GM04504 (cell line): ENCODE data around the gene PSMC5.
"Not testable (repeated sequence)": the region's sequence is repeated elsewhere in the genome, so short reads cannot be mapped to it uniquely, and the experiment has no call there.

Experiments used
- DNase-seq: peaks from one replicate; pipeline ENCODE4 v3.0.0-alpha.2; 2012; ENCODE audit warnings: low read depth

Gene PSMC5

GRCh38 chr17:63827002-63827800 lies at the start of gene PSMC5, which contains the start of gene FTSJ3:
PSMC5 (plus strand) TSS chr17:63827431; CDS start chr17:63827491, 60 bp downstream.
FTSJ3 (minus strand) TSS chr17:63827663; CDS start chr17:63826902, 761 bp downstream.
- DNase-seq: peak; percentile 88

DNA sequence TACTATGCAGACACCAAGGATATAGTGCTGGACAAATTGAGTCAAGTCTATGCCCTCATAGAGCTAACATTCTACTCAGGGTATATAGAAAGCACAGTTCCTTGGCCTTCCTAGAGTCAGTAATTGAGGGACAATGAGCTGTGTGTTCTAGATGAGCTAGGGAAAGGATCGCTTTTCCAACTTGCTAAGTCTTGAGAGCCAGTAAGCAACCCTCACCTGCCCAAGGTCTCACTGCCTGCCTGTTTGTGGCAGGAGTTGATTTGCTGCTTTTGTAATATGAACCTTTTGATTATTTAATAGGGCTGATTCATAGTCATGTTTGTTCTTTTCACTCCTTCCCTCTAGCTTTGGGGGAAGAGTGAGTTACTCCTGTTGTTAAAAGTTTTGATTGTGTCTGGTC lies 46.7 kb upstream of the PSMC5 start:
- no peak for DNase-seq

GRCh38 chr17:63780928-63781327 lies 46.3 kb upstream of the PSMC5 start:
- DNase-seq: no peak

DNA sequence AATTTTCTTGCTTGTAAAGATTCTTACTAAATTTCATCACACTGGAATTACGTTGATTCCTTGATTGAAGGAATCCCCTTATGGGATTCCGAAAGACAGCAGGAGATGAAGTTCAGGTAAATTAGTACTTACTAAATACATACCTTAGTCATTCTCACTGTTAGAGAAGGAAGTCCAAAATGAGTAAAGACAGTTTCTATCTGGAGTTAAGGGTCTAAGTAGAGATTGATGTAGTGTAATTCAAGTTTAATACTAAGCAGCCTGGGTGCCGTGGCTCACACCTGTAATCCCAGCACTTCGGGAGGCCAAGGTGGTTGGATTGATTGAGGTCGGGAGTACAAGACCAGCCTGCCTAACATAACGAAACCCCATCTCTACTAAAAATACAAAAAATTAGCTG lies 43.7 kb upstream of the PSMC5 start:
- DNase-seq: no peak

DNA sequence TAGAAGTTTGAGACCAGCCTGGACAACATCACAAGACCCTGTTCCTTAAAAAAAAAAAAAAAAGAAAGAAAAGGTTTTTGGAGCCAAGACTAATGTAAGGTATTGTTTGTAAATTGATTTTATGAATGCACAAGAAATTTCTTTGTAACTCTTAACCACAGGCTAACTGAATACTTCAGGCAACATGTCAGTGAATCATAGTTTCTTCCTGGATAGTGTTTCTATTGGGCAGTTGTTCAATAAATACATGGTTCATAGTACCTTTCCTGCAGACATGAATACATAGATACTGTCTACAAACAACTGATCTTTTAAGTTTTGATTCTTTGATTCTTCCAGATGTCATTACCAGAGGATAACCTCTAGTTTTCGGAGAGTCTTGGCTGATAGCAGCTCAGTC lies 41.7 kb upstream of the PSMC5 start:
- DNase-seq: no peak

- no peak for DNase-seq
These were observed 41.1 kb upstream of the PSMC5 start for GRCh38 chr17:63786117-63786516.

DNA sequence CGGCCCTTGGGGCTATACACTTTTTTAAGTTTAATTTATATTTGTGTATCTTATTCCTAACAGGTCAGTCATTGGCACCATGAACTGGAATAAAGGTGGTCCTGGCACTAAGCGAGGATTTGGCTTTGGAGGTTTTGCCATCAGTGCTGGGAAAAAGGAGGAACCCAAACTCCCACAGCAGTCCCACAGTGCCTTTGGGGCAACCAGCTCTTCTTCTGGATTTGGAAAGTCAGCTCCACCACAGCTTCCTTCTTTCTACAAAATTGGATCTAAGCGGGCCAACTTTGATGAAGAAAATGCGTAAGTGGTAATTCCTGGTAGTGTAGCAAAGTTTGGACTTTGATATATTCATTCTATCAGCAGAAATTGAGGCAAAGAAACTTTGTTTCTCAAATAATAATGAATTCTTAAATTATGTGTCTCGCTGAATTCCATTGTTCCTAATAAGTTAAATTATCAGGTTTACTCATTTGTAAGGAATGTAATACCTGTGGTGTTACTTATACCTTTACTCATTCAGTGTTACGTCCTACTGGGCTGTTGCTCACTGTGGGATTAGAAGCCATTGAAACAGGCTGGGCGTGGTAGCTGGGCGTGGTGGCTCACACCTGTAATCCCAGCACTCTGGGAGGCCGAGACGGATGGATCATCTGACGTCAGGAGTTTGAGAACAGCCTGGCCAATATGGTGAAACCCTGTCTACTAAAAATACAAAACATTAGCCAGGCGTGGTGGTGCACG lies 40.1 kb upstream of the PSMC5 start:
- DNase-seq: no peak

DNA sequence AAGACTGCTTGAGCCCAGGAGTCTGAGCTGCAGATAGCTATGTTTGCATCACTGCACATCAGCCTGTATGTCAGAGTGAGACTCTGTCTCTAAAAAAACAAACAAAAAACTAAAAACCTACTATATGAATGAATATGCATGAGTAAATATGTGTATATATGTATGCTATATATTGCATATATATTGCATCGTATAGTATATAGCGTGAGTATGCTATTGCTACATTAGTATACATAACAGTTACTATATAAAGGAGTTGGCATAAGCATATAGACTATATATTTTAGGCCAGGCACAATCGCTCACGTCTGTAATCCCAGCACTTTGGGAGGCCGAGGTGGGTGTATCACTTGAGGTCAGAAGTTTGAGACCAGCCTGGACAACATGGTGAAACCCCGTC lies 37.2 kb upstream of the PSMC5 start:
- DNase-seq: no peak

- DNase-seq: no peak
These were observed 35.0 kb upstream of the PSMC5 start for GRCh38 chr17:63792055-63792729.

GRCh38 chr17:63796375-63796774 lies 30.9 kb upstream of the PSMC5 start:
- not testable (repeated sequence) for DNase-seq

GRCh38 chr17:63798572-63799106 lies 28.6 kb upstream of the PSMC5 start:
- no peak for DNase-seq

DNA sequence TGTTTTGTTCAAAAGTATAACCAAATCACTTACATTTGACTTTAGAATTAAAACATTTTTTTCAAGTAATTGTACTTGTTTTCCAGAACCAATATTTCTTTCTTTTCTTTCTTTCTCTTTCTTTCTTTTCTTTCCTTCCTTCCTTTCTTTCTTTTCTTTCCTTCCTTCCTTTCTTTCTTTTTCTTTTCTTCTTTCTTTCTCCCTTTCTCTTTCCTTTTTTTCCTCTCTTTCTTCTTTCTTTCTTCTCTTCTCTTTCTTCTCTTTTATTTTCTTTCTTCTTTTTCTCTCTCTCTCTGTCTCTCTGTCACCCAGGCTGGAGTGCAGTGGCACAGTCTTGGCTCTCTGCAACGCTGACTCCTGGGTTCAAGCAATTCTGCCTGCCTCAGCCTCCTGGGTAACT lies 26.4 kb upstream of the PSMC5 start:
- no peak for DNase-seq

DNA sequence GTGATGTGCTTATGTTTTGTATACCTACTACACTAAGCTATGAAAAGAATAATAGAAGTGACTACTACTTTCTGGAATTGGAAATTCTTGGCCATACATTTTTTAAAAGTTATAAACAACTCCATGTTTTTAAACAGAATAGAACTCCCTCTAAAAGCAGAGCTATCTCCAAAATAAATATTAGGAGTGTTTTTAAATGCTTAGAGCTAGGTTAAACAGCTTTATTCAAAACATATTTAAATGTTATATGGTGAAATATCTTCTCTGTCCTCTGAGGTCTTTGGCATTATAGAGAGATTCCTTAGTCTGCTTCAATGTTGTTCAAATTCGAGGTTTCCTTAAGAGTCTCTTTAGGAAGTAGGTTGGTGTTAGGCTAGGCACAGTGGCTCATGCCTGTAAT lies 22.9 kb upstream of the PSMC5 start:
- no peak for DNase-seq

DNA sequence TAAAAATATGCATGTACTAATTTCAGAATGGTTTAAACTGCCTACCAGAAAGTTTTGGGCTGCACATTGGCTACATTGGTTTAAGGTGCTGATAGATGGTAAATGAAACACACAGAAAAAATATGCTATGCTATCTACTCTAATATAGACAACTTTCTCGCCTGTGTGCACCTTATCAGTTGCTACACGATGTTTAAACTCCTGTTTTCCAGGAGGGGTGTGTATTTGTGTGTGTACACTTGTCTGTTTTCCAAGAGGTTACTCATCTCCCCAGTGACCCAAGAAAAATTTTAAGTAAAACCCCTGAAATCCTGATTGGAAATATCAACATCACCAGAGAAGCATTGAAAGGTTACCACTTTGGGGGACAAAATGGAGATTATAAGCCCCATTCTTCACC lies 21.6 kb upstream of the PSMC5 start:
- DNase-seq: no peak

DNA sequence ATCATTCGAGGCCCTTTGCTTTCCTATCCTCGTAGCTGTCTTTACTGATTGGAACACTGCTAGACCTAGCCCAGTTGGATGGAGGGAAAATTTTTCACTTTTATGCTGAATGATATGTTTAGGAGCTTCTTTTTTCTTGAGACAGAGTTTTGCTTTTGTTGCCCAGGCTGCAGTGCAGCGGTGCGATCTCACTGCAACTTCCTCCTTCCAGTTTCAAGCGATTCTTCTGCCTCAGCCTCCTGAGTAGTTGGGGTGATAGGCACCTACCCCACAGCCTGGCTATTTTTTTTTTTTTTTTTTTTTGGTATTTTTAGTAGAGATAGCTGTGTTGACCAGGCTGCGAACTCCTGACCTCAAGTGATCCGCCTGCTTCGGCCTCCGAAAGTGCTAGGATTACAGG lies 17.3 kb upstream of the PSMC5 start:
- no peak for DNase-seq

DNA sequence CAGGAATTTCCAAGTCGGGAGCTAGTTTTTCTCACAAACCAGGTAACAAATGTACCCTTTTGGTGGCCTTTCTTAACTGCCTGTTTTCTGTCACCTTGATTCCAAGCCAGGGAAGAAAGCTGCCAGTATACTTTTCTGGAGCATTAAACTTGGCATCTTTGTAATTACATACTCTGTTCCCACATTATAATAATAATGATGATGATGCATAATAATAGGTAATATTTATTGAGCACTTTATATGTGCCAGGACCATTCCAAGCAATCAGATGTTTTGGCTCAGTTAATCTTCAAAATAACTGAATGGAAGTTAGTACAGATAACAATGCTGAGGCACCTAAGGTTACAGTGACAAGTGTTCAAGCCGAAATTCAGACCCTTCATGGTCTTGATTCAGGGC lies 11.1 kb upstream of the PSMC5 start:
- DNase-seq: no peak

DNA sequence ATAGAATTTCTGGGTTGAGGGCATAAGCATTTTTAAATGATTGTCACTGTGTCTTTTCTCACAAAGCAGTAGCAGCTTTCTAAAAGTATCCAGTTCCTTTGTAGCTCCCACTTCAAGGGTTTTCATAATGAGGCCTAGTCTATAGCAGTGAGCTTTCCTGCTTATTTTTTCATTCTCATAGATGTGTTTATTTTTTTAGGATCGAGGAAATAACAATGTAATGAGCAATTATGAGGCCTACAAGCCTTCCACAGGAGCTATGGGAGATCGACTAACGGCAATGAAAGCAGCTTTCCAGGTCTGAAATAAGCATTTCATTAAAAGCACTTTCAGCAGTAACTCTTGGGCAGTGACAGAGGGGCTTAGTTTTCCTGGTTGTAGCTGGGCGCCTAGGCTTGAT lies 10.6 kb upstream of the PSMC5 start:
- DNase-seq: no peak

GRCh38 chr17:63817736-63818385 lies 9.4 kb upstream of the PSMC5 start:
- DNase-seq: no peak

GRCh38 chr17:63819131-63819530 lies 8.1 kb upstream of the PSMC5 start:
- DNase-seq: no peak

DNA sequence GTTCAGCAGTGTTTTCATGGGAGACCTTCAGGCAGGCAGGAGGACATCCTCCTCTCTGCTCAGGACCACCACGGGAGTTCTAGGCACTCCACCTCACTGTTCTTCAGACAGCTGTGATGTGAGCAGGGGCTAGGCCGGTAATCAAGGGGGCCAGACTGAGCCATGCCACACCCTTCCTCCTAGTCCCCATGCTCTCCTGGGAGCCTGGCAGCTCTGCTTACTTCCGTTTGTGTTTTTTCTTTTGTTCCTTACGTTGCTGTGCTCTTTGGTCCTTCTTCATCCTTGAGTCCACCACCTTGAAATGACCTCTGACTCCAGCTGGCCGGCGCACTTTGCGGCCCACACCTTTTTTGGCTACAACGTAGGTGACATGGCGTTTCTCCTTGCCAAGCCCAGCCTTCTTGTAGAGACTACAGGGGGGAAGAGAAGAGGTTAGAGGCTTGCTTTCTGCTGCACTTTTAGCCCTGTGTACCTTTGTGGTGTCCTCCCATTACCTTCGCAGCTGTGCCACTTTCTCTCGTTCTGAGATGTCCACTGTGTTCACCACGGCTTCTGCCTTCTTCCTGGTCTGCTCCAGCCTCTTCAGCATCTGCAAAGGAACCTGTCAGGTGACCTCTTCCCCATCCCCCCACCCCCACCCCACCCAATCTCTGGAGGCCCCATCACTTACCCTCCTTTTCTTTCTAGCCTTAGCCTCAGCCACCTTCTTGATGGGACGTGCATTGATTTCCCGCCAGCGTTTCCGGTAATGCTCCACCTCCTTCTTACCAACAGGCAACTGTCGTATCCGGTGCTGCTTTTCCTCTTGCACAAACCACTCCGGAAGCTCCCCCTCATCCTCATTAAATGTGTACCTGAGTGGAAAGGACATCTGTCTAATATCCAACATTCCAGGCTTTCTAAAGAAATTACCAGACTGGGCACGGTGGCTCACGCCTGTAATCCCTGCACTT lies 7.4 kb upstream of the PSMC5 start:
- DNase-seq: no peak
